GM23338 (cell line): ENCODE data around the gene GALNT11. TPM values are rescaled to one million over a fixed set of nuclear protein-coding genes. Genes with fewer than 3 reads are reported as not detected.

Experiments
- ATAC-seq: fragments of 200-7000 bp; cut with Tn5 transposase; 3 replicates; pipeline ENCODE4 v1.9.1; 2020
- DNase-seq: peaks from one replicate; pipeline ENCODE4 v3.0.0-alpha.2; 2015; ENCODE audit warnings: low spot score
- H2AFZ ChIP-seq: fragments of 200-600 bp; sonication (generic); 2 replicates; pipeline ENCODE4 v1.8.0; 2016; ENCODE audit warnings: antibody characterized with exemption, mild to moderate bottlenecking, moderate library complexity
- H3F3A ChIP-seq: fragments of 200-600 bp; sonication (generic); replicated peaks from 2 replicates; pipeline ENCODE4 v1.8.0; 2017; ENCODE audit warnings: antibody characterized with exemption, mixed run types, low read depth
- H3K27ac ChIP-seq: fragments of 200-600 bp; sonication (generic); 2 replicates; pipeline ENCODE4 v1.6.1; 2016; ENCODE audit warnings: low read depth
- H3K27me3 ChIP-seq: fragments of 200-600 bp; sonication (generic); 2 replicates; pipeline ENCODE4 v1.8.0; 2016; ENCODE audit warnings: mild to moderate bottlenecking, mixed run types, moderate library complexity; ENCODE audit not compliant: insufficient read depth
- H3K36me3 ChIP-seq: fragments of 200-600 bp; sonication (generic); 2 replicates; pipeline ENCODE4 v1.8.0; 2016; ENCODE audit warnings: mild to moderate bottlenecking; ENCODE audit not compliant: insufficient read depth
- H3K4me1 ChIP-seq: fragments of 200-600 bp; sonication (generic); 2 replicates; pipeline ENCODE4 v1.8.0; 2016; ENCODE audit warnings: mild to moderate bottlenecking, moderate library complexity; ENCODE audit not compliant: insufficient read depth
- H3K4me2 ChIP-seq: fragments of 200-600 bp; sonication (generic); 2 replicates; pipeline ENCODE4 v1.7.1; 2017; ENCODE audit warnings: mixed run types
- H3K4me3 ChIP-seq: fragments of 200-600 bp; sonication (generic); 2 replicates; pipeline ENCODE4 v1.6.1; 2016; ENCODE audit warnings: mixed run types
- H3K79me2 ChIP-seq: fragments of 200-600 bp; sonication (generic); replicated peaks from 2 replicates; pipeline ENCODE4 v1.8.0; 2017; ENCODE audit warnings: mild to moderate bottlenecking; ENCODE audit not compliant: insufficient read depth
- H3K9me2 ChIP-seq: fragments of 200-600 bp; sonication (generic); 2 replicates; pipeline ENCODE4 v1.8.0; 2017; ENCODE audit not compliant: insufficient read depth
- H4K20me1 ChIP-seq: fragments of 200-600 bp; sonication (generic); replicated peaks from 2 replicates; pipeline ENCODE4 v1.8.0; 2017; ENCODE audit warnings: mild to moderate bottlenecking; ENCODE audit not compliant: insufficient read depth
- H3K27ac Mint-ChIP-seq: 2 replicates; pipeline ENCODE4 v1.8.0; 2020; ENCODE audit warnings: inconsistent platforms, mild to moderate bottlenecking, moderate library complexity, mixed read lengths
- H3K27me3 Mint-ChIP-seq: 3 replicates; pipeline ENCODE4 v1.8.0; 2022; ENCODE audit warnings: low read depth, mild to moderate bottlenecking, moderate library complexity, mixed read lengths, inconsistent platforms; ENCODE audit not compliant: insufficient read depth, poor library complexity
- H3K36me3 Mint-ChIP-seq: 3 replicates; pipeline ENCODE4 v1.8.0; 2021; ENCODE audit warnings: low read depth, mild to moderate bottlenecking, inconsistent platforms, moderate library complexity, mixed read lengths
- H3K4me1 Mint-ChIP-seq: 3 replicates; pipeline ENCODE4 v1.8.0; 2020; ENCODE audit warnings: mild to moderate bottlenecking, inconsistent platforms, mixed read lengths
- H3K4me3 Mint-ChIP-seq: 3 replicates; pipeline ENCODE4 v1.8.0; 2021; ENCODE audit warnings: moderate library complexity, mild to moderate bottlenecking, inconsistent platforms, mixed read lengths
- H3K9me3 Mint-ChIP-seq: 3 replicates; pipeline ENCODE4 v1.8.0; 2020; ENCODE audit warnings: moderate library complexity, mild to moderate bottlenecking, inconsistent platforms, mixed read lengths
- CREB1 ChIP-seq: fragments of 250-450 bp; sonication (Bioruptor Pico); IDR thresholded peaks from 2 replicates; pipeline ENCODE4 v1.5.0; 2020; ENCODE audit warnings: low read depth, mild to moderate bottlenecking, moderate library complexity
- ETS1 ChIP-seq: IDR thresholded peaks from 2 replicates; pipeline ENCODE4 v1.6.1; 2016; ENCODE audit warnings: antibody characterized with exemption
- EZH2 ChIP-seq: fragments of 200-600 bp; sonication (generic); IDR thresholded peaks from one replicate; pipeline ENCODE4 v1.8.0; 2017; ENCODE audit warnings: antibody characterized with exemption, mild to moderate bottlenecking, low read depth; ENCODE audit not compliant: unreplicated experiment
- EZH2phosphoT487 ChIP-seq: fragments of 200-600 bp; sonication (generic); IDR thresholded peaks from one replicate; pipeline ENCODE4 v1.8.1; 2018; ENCODE audit warnings: antibody characterized with exemption; ENCODE audit not compliant: unreplicated experiment
- JUNB ChIP-seq: IDR thresholded peaks from one replicate; pipeline ENCODE4 v1.6.1; 2016; ENCODE audit warnings: antibody characterized with exemption; ENCODE audit not compliant: unreplicated experiment
- NANOG ChIP-seq: IDR thresholded peaks from 2 replicates; pipeline ENCODE4 v1.6.1; 2016; ENCODE audit warnings: antibody characterized with exemption, borderline replicate concordance
- POLR2AphosphoS5 ChIP-seq: IDR thresholded peaks from 2 replicates; pipeline ENCODE4 v1.6.1; 2016; ENCODE audit warnings: antibody characterized with exemption, low read depth
- REST ChIP-seq: IDR thresholded peaks from one replicate; pipeline ENCODE4 v1.6.1; 2018; ENCODE audit warnings: antibody characterized with exemption; ENCODE audit not compliant: unreplicated experiment
- STAT1 ChIP-seq: IDR thresholded peaks from one replicate; pipeline ENCODE4 v1.6.1; 2016; ENCODE audit warnings: antibody characterized with exemption; ENCODE audit not compliant: unreplicated experiment
- ZNF114 ChIP-seq: fragments of 250-450 bp; sonication (Bioruptor Pico); IDR thresholded peaks from 2 replicates; pipeline ENCODE4 v1.5.0; 2020; ENCODE audit warnings: mild to moderate bottlenecking, moderate library complexity
- ZNF331 ChIP-seq: fragments of 250-450 bp; sonication (Bioruptor Pico); IDR thresholded peaks from 2 replicates; pipeline ENCODE4 v1.5.0; 2020; ENCODE audit warnings: low read depth, mild to moderate bottlenecking, moderate library complexity
- ZNF462 ChIP-seq: fragments of 250-450 bp; sonication (Bioruptor Pico); IDR thresholded peaks from 2 replicates; pipeline ENCODE4 v1.5.0; 2020; ENCODE audit warnings: mild to moderate bottlenecking, moderate library complexity
- polyA plus RNA-seq: library from polyadenylated mRNA; unstranded; fragments of >200 nt; fragmentation: Nextera tagmentation; extraction: Ambion mirVana; gene quantifications from 2 replicates; pipeline ENCODE4 v1.2.1, GENCODE V29; 2016
- total RNA-seq: library from RNA; depleted of rRNA; stranded (reverse); fragments of >200 nt; shearing (Covaris generic); gene quantifications from 2 replicates; pipeline ENCODE4 v1.2.3, GENCODE V29; 2014
- TF ChIP-seq, protein P1 (sequence below), 2 experiments: fragments of 200-600 bp in 1 of 2; sonication (generic) in 1 of 2; conservative IDR thresholded peaks; 2 replicates each; pipeline versions ENCODE4 v1.5.1 to v1.6.1; 2016 to 2017; ENCODE audit warnings: antibody characterized with exemption in 2 of 2, low read depth in 2 of 2, mild to moderate bottlenecking in 2 of 2, moderate library complexity in 1 of 2

GALNT11 gene
- total and polyA plus RNA-seq, 2 experiments from 2014 or later: 16.1 to 33.6 TPM

- Histone ChIP-seq H3K36me3 (no peaks in the 10 kb centered on the region), H3K79me2 (peaks cover 53% of the 10 kb centered on the region), H3K4me3 (no peak overlapping the region), H3K9me2 (no peaks in the 10 kb centered on the region), H3K4me2 (no peak overlapping the region), H3K27ac (no peak overlapping the region), H4K20me1 (no peaks in the 10 kb centered on the region), H2AFZ (no peak overlapping the region), H3K27me3 (no peaks in the 10 kb centered on the region), H3K4me1 (peaks cover 10% of the 10 kb centered on the region; the same call in 1 of the 2 replicates), H3F3A (no peaks in the 10 kb centered on the region)
- Mint-ChIP-seq H3K27me3 (no peaks in the 10 kb centered on the region), H3K27ac (no peak overlapping the region), H3K36me3 (peaks cover 45% of the 10 kb centered on the region), H3K4me3 (no peak overlapping the region), H3K9me3 (peaks cover 38% of the 10 kb centered on the region; the same call in 2 of the 3 replicates), H3K4me1 (peaks cover 14% of the 10 kb centered on the region)
- DNase-seq: no peak
- no peak for ATAC-seq
- TF ChIP-seq ZNF331: no peak
- no peak for TF ChIP-seq ZNF462 (CRISPR knock-in tag)
- no peak for TF ChIP-seq JUNB
- no peak for TF ChIP-seq CREB1 (CRISPR knock-in tag)
- no peak for TF ChIP-seq ETS1
- no peak for TF ChIP-seq EZH2
- no peak for TF ChIP-seq REST
- no peak for TF ChIP-seq EZH2phosphoT487
- TF ChIP-seq POLR2AphosphoS5: no peak
- TF ChIP-seq NANOG: no peak
- no peak for TF ChIP-seq STAT1
- TF ChIP-seq, protein P1, sequence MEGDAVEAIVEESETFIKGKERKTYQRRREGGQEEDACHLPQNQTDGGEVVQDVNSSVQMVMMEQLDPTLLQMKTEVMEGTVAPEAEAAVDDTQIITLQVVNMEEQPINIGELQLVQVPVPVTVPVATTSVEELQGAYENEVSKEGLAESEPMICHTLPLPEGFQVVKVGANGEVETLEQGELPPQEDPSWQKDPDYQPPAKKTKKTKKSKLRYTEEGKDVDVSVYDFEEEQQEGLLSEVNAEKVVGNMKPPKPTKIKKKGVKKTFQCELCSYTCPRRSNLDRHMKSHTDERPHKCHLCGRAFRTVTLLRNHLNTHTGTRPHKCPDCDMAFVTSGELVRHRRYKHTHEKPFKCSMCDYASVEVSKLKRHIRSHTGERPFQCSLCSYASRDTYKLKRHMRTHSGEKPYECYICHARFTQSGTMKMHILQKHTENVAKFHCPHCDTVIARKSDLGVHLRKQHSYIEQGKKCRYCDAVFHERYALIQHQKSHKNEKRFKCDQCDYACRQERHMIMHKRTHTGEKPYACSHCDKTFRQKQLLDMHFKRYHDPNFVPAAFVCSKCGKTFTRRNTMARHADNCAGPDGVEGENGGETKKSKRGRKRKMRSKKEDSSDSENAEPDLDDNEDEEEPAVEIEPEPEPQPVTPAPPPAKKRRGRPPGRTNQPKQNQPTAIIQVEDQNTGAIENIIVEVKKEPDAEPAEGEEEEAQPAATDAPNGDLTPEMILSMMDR (conservative IDR thresholded peaks at IDR 0.05; ENCODE audit: low read depth in 2 of 2): no peak
- TF ChIP-seq ZNF114 (CRISPR knock-in tag): no peak
Measured at GRCh38 chr7:152046531-152046930, 21.1 kb downstream of the GALNT11 start.
